Stimulated activated CD4-positive, alpha-beta T cell treated with anti-CD3 and anti-CD28 coated beads, Interleukin-2, amount 100 ng/mL, for 48 hours (primary cell): ENCODE measurements around the gene OR56A4.

Source experiments
- DNase-seq, 2 donors: peaks; one replicate each; pipeline ENCODE4 v3.0.0-alpha.2; 2020

Gene OR56A4

GRCh38 chr11:5955586-5955985, 51.2 kb downstream of the OR56A4 start:
- DNase-seq = no peak
